Middle frontal gyrus (tissue), 1 donor: Measurements from ENCODE around the gene ADA.

Experiments used
- DNase-seq: peaks from one replicate; pipeline ENCODE4 v3.0.0-alpha.2; 2015; ENCODE audit warnings: low spot score; ENCODE audit errors: extremely low spot score

The ADA gene

DNA sequence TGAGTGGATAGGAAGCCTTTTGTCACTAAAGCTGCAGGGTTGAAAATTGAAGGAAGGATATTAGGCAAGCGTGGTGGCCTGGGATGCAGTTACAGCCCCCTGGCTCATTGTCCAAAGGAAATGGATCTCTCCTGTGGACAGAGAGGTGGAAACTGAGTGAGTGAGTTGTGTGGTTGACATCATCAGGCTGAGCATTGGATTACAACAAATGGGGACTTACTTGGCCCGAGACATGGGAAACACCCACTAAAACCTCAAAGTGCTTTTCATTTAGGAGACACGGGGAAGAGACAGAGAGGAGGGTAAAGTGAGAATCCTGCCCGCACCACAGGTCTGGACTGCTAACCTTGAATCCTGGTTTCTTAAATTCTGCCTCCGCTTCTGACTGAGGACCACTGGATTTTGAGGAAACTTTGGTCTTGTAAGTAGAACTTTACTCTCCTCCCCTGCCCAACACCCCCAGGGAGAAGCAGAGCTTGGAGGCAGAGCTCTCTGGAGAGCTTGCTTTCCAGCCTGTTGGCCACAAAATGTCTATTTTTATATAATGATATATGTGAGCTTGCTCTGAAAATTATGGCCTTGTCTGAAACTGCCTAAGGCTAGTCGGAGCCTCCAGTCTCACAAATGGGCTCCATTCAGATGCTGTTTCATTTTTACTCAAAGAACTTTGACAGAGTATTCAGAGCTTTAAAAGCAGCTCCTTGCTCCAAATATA lies 69.0 kb downstream of the ADA start, which contains the start of gene PKIG:
Gene PKIG (plus strand): TSS at position 269 of the 715 bp plus-strand sequence. CDS start 31,978 bp downstream, outside the sequence.
- no peak for DNase-seq

DNA sequence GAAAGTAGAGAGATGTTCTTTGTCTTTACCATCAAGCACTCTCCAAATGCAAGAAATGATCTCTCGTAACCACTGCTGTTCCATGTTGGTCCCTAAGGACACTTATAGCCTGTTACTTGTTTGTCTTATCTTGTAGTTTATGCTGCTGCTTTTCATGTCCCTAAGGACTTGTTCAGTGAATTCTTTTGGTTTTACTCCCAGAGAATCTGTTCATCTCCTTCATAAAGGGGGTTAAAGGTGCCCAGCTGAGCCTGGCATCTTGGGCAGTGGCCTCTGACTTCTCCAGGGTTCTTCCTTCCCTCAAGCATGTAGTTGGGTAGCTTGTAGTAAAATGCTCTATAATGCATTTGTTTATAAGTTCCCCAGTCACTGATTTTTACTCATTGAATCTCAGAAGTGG lies 70.0 kb downstream of the ADA start:
- DNase-seq, result no peak

DNA sequence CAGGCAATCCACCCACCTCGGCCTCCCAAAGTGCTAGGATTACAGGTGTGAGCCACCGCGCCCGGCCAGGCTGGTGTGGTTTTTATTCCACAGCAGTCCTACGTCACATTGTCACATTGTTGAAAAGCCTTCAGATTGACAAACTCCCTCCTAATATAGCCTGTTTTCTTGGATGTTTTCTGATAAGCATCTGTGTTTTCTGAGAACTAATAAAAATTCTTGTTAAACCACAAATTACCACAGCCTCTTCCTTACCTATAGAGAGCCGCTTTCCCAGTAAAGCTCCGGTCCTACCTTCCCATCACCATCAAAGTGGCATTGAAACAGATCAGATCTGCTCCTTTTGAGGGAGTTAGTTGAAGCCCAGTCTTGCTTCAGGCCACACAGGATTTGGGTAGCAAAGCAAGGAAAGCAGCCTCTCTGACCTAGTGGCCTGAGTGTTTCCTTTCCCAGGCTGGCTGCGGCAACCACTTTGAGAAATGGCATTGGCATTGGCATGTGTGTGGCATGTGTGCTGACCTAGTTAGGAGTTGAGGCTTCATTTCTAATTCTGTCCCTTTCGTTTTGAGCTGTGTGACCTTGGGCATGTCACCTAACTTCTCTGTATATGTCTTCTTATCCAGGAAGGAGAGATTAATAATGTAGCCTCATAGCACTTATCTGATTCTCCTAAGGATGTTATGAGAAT lies 70.8 kb downstream of the ADA start:
- no peak for DNase-seq

DNA sequence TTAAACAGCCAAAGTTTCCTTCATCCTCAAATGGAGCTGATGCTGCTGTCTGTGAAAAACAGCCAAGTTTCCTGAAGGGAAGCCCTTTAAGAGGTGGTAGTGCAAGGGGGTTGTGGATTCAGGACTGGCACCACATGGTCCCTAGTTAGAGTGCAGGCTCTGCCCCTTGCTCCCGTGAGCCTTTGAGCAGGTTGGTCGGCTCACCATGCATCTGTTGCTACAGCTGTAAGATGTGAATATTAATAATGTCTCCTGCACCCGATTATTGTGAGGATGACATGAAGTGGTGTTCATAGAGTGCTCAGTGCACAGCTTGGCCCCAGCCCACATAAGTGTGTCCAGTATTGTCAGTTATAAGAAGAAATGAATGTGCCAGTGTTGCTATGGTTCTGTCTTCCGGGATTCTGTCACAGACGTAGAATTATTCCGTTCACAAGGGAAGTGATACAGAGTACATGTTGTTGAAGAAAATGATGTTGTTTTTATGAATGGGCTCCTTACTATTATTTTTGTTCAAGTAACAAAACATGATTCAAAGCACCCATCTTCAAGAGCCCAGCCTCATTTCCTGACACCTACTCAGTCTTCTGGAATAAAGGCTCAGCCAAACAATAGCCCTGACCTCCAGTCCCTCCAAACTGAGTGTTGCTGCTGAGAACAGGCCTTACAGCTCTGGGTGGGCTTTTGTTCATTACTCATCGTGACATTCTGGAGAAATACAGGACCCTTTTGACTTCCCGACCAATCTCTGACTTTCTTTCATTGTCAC lies 72.0 kb downstream of the ADA start:
- no peak for DNase-seq

DNA sequence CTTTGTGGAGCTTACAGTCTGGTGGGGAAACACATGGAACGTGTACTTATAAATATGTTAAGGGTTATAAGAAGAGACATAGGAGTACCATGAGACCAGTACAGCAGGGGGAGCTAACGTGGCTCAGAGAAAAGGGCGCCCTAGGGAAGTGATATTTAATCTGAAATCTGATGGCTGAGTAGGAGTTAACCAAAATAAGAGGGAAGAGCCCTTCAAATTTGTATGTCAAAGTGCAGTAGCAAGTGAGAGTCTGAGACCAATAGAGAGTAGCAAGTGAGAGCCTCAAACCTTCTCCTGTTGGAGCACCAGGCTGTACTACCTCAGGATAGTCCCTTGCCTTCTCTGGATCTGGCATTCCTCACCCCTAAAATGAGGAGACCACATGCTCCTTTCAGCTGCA lies 75.2 kb downstream of the ADA start:
- DNase-seq, result no peak

DNA sequence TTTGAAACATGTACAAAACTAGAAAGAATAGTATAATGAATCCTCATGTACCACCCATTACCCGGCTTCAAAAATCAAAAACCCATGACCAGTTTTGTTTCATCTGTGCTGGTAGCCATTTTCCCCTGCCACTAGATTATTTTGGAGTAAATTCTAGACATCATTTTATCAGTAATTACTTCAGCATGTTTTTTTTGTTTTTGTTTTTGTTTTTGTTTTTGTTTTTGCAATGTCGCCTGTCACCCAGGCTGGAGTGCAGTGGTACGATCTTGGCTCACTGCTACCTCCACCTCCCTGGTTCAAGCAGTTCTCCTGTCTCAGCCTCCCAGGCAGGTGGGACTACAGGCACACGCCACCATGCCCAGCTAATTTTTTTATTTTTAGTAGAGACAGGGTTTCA lies 77.1 kb downstream of the ADA start:
- no peak for DNase-seq

DNA sequence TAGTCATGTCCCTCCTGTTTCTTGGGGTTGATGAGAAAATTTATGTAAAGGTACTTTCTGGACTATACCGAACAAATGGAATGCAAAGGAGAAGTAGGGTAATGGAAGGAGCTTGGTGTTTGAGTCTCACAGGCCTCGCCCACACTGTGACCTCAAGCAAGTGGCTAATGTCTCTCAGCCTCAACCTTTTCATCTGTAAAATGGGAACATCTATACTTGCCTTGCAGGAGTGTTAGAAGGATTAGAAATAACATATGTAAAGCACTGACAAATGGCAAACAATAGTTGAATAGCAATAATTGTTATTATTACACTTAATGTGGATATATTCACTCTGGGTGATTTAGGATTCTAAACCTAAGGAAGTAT lies 78.0 kb downstream of the ADA start:
- no peak for DNase-seq

DNA sequence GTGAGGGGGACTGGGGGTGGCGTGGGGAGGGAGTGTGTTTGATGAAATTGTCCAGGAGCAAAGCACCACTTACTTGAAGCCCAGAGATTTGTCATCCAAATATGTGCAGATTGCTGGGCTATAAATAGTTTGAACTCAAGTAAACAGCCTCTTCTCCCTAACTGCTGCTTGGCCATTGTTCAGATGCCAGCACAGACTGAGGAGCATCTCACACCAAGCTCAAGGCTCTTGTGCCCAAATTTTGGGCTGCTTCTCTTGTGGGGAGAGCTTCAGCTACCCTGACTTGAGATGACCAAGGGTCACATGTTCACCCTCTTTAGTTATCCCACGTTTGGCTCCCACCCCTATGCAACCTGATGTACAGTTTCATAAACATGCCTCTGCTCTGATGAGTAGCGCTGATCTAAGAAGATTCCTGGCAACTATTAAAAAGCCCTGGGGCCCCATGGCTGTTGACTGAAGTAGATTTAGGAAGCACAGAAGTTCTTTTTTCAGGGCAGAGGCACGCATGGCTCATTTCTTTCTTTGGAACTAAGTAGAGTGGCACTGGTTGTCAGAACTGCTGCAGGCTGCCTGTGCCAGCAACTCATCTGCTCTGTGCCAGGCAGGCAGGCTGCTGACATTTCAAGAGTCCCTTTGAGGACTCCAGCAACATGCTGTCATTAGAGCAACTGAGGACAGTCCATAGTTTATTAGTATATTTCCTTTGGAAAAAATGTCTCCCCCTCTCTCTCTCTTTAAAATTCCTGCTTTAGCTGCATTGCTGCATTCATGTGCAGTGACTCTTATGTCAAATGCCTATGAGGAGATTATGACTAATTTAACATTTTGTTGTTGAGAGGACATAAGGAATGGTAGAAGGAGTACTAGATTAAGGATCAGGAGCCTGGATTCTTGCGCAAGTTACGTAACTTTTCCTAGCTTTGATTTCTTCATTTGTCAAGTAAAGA lies 78.7 kb downstream of the ADA start:
- DNase-seq, result peak; percentile 52

DNA sequence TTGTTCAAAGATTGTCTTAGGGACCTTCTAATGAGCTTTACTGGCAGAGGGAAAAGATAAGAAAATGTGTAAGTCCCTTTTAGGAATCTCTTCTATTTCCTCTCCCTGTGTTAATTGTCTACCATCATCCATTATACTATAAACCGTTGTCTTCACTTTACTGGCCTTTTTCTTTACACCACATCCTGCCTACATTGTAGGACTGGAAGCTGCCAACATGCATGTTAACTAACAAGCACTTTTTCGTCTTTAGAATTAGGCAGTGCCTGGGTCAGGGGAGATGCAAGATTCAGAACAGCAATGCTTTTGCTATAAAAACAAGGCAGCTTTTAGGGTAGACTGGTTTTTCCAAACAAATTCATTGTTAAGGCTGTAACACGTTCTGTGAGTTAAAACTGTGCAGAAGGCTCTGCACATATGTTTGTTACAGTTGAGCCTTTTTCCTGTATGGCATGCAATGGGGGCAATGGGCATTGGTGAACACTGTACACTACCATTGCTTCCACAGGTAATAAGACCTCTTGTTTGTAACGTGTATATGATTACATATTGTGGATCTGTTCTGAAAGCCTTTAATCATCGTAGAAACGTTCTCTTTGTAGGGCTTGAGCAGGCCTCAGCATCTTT lies 80.0 kb downstream of the ADA start:
- DNase-seq, result no peak

DNA sequence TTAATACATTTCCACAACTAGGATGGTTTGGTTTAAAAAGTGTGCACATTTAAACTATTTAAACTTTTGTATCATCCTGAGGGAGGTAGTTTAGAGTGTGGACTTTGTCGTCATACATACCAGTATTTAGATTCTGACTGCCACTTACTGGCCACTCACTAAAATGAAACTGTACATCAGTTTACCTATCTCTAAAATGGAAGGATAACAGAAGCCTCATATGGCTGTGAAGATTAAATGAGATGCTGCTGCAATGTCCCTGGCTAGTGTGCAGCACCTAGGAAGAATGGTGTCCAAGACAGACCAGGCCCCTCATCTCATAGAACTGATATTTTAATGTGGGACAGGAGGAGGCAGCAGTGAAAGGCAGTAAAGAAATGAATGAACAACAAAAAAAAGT lies 81.1 kb downstream of the ADA start:
- no peak for DNase-seq
